HG02938 (cell line): ENCODE data around the gene AMPD3.

Experiments
- ATAC-seq: cut with Tn5 transposase; IDR thresholded peaks from one replicate; pipeline ENCODE4 v1.9.1; 2021; ENCODE audit warnings: mild to moderate bottlenecking, moderate library complexity; ENCODE audit not compliant: unreplicated experiment

AMPD3 gene

GRCh38 chr11:10528121-10528520 lies 73.1 kb downstream of the AMPD3 start:
- ATAC-seq: no peak

DNA sequence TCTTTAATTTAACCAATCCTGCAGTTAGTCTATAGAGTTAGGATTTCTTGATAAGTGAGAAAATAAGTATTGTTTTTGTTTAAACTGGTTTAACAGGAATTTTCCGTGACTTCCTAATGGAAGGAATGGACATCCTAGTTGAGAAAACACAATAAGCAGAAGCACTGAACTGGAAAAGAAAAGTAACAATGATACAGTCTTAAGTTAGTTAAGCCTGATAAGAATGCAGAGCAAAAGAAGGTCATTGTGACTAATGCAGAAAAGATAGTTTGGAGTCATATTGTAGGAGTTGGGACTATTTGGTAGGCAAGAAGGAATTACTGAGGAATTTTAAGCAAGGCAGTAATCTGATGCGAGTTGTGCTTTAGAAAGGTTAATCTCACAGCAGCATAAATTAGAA lies 74.2 kb downstream of the AMPD3 start:
- no peak for ATAC-seq

DNA sequence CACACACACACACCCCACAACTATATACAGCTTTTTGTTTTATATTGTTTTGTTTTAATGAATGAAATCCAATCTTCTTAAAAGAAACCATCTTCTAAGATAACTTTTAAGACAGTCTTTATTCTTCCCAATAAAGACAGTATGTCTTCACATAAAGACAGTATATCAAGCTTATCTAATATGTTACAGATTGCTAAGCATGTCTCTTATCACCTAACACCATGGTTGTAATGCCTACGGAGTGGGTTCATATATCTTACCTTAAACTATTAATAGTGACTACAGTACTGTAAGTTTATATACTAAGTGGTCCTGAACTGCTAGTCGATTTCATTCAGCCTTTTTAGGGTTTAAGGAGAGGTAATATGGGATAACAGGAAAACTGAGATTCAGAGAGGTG lies 77.5 kb downstream of the AMPD3 start:
- ATAC-seq: no peak

- ATAC-seq: no peak
Measured at GRCh38 chr11:10533323-10533722, 78.3 kb downstream of the AMPD3 start.

GRCh38 chr11:10534316-10534715 lies 79.3 kb downstream of the AMPD3 start:
- ATAC-seq: no peak

DNA sequence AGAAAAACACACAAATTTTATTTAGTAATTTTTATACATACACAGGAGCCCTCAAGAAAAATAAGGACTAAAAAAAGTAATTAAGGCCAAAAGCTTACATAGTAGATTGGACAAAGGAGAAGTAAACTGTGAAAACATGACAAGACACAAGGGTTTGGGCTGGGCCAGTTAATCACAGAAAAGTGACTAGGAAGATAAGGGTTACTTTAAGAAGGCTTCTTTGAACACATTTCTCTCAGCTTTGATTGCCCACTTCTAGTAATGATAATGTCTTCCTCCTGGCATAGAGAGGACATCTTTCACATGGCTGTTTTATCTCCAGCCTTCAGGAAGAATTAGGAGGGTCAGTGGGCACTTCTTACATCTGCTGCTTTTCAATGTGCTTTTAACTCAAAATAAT lies 82.5 kb downstream of the AMPD3 start:
- ATAC-seq: no peak

DNA sequence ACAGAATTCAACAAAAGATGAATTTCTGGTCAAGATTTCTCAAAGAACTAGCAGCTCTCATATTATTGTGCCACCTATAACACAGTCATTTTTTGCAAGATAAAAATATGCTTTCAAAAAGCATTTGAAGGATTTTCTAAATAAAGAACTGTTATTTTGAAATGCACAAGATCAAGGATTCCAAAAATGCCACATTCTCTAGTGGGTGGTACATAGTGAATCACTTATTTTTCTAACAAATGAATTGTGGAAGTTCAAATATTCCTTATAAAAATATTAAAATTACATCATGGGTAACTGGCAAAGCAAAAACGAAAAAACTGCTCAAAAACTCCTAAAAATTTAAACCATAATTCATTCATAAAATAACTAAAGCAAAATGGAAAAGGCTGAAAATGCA lies 83.9 kb downstream of the AMPD3 start:
- no peak for ATAC-seq

DNA sequence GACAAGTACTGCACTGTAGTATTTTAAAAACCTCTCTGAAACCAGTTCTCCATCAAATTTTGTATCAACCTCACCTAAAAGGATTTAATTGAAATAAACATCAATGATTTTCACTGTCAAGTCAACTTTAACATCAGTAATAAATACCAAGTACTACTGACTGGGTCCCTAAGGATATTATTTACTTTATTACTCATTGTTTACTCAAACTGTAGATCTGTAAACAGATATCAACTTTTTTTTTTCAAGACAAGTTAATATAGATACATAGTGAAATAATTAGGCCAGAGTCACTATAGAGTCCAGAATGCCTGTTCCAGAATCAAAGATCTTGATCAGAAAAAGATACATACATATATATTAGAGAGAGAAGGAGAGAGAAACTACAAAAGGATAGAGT lies 84.3 kb downstream of the AMPD3 start:
- ATAC-seq: no peak

DNA sequence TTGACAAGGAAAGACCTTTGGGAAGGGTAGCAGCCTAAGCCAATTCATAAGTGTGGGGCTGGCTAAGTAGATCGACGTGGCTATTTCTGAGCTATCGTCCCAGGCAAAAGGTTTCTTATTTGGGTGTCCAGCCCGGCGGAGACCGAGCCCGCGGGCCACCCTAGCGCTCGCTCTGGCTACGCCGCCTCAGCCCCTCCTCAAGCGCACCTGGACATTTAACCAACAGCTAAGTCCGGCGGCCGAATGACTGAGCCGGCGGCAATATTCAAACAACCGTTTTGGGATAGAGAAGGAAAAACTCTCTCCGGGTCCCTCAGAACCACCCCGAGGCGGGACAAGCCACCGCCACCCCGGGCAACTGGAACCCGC lies 85.5 kb downstream of the AMPD3 start:
- ATAC-seq: peak; percentile 35

GRCh38 chr11:10540915-10541560 lies 86.0 kb downstream of the AMPD3 start, which contains the start of gene RNF141:
Gene RNF141 (minus strand): TSS chr11:10541187. CDS start chr11:10534158, 7,029 bp downstream.
- peak; percentile 96 for ATAC-seq

DNA sequence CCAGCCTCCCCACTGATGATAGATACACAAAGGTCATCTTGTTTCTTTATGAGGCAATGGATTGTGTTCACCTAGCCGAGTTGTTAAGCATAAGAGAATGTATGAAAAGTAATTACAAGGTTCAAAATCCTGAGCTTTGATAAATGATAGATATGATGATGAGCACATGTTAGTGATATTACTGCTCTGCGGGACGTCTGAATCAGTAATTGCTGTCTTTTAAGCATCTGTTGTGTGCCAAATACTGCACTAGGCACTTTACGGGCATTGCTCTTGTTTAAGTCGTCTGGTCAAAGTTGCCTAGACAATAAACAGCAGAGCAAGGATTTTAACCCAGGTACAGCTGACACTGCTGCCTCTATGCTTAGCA lies 86.5 kb downstream of the AMPD3 start:
- no peak for ATAC-seq

- ATAC-seq: no peak
Measured at GRCh38 chr11:10542776-10543175, 87.7 kb downstream of the AMPD3 start.

DNA sequence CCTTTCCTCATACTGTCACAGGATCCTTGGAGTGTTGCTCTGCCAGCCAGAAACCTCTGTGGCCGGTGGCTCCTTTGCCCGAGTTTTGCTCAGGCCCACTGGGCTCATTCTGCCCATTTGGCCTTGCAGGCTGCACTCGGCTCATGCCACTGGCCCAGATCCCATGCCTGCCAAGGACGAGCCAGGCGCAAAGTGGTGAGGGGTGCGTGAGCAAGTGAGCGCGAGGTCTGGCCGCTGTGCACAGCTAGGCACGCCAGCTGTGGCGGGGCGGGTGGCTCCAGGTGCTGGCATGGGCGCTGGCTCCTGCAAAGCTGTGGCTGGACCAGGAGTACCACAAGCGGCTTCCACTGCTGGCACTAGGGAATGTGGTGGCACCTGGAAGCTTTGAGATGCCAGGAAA lies 88.7 kb downstream of the AMPD3 start:
- no peak for ATAC-seq

- ATAC-seq: no peak
Measured at GRCh38 chr11:10544491-10545465, 89.7 kb downstream of the AMPD3 start.

DNA sequence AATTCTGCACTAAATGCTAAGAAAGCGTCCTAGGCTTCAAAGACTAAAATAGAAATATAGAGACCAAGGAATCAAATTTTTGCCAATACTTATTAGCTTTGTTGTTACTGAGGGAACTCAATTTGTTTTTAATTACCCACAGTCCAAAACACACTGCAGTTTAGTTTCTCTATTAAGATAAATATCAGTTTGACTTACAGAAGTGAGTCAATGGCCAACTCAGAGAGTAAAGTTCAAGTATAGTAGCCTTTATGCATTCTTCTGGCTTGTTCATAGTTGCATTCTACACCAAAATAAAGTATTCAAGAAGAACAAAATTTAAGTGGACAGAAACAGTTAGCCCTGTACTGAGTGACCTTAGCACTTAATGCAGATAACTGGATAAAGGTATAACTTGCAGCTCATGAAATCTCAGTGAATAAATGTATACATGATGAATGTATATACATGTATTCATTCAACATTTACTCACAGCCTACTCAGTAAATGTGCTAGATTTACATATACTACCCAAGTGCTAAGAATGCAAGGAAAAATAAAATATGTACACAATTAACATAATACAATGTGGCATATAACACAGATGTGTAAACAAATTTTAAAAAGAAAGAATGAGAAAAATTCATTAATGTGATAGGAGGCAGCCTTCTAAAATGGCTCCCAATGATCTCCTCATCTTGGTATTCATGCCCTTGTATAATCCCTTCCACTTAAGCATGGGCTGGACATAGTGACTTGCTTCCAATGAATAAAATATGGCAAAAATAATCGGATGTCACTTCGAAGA lies 95.6 kb downstream of the AMPD3 start:
- ATAC-seq: no peak

GRCh38 chr11:10551290-10551592 lies 96.2 kb downstream of the AMPD3 start:
- ATAC-seq: no peak

- ATAC-seq: no peak
Measured at GRCh38 chr11:10551845-10552352, 96.8 kb downstream of the AMPD3 start.

DNA sequence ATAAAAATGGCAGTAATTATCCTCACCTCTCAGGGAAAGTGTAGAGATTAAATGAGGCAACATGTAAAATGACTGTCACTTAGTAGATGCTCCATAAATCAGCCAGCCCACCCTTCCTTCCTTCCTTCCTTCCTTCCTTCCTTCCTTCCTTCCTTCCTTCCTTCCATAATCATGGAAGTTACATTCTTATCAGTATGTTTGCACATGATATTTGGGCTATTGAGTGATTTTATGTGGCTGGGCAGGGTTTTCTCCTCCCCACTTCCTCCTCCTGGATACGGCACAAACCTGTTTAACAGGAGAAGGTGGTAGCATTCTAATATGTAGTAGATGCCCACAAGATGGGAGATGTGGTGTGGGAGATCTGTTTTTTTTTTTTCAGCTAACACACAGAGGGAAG lies 101.5 kb downstream of the AMPD3 start:
- ATAC-seq: no peak
